Stimulated activated naive CD8-positive, alpha-beta T cell treated with anti-CD3 and anti-CD28 coated beads, Interleukin-15, Interleukin-2, amounts not matched to agents 100 ng/mL and 50 ng/mL, for 24 hours (primary cell): ENCODE results near the gene ATXN7.

ENCODE experiments used
- H3K27ac Mint-ChIP-seq: one replicate; pipeline ENCODE4 v1.8.0; 2021; ENCODE audit warnings: mild to moderate bottlenecking, mixed read lengths
- H3K27me3 Mint-ChIP-seq: one replicate; pipeline ENCODE4 v1.8.0; 2021; ENCODE audit warnings: mixed read lengths
- H3K36me3 Mint-ChIP-seq: one replicate; pipeline ENCODE4 v1.8.0; 2021; ENCODE audit warnings: low read depth, mixed read lengths
- H3K4me1 Mint-ChIP-seq: one replicate; pipeline ENCODE4 v1.8.0; 2021; ENCODE audit warnings: low read depth, mixed read lengths
- H3K4me3 Mint-ChIP-seq: one replicate; pipeline ENCODE4 v1.8.0; 2021; ENCODE audit warnings: mild to moderate bottlenecking, mixed read lengths
- H3K9me3 Mint-ChIP-seq: one replicate; pipeline ENCODE4 v1.8.0; 2021; ENCODE audit warnings: mixed read lengths

ATXN7 gene

GRCh38 chr3:63967675-63968611 is 104.3 kb downstream of the ATXN7 start:
- H3K27ac Mint-ChIP-seq, result peak overlapping the region; percentile 92
- H3K27me3 Mint-ChIP-seq, result no peaks in the 10 kb centered on the region
- H3K4me3 Mint-ChIP-seq, result peak overlapping the region; percentile 77
- no peaks in the 10 kb centered on the region for H3K36me3 Mint-ChIP-seq
- H3K4me1 Mint-ChIP-seq, result peaks cover 86% of the 10 kb centered on the region
- H3K9me3 Mint-ChIP-seq, result no peaks in the 10 kb centered on the region

GRCh38 chr3:63968612-63969350 is 105.1 kb downstream of the ATXN7 start:
- H3K36me3 Mint-ChIP-seq, result peaks cover 8% of the 10 kb centered on the region
- peak overlapping the region; percentile 77 for H3K4me3 Mint-ChIP-seq
- no peaks in the 10 kb centered on the region for H3K9me3 Mint-ChIP-seq
- H3K27me3 Mint-ChIP-seq, result no peaks in the 10 kb centered on the region
- peaks cover 94% of the 10 kb centered on the region for H3K4me1 Mint-ChIP-seq
- H3K27ac Mint-ChIP-seq, result peak overlapping the region; percentile 92

DNA sequence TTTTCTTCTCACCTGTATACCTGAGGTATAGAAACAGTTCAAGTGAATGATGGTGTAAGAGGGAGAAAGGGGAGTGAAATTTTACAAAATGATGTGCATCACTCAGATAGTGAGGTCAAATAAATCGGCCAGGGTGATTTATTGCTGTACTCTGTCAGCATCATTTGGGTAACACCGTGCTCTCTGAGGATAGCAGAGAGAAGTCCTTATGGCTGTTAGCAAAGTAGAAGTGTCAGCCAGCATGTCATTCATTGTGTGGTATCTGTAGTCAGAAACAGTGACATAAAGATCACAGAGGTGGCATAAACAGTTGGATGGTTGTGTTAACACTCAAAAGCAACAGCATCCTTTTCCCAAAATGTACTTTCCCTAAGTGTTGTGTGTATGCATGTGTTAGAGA is 106.2 kb downstream of the ATXN7 start:
- Mint-ChIP-seq H3K9me3 (no peaks in the 10 kb centered on the region), H3K4me3 (peak overlapping the region; percentile 77), H3K4me1 (peaks cover 97% of the 10 kb centered on the region), H3K27ac (peak overlapping the region; percentile 92), H3K36me3 (peaks cover 19% of the 10 kb centered on the region), H3K27me3 (no peaks in the 10 kb centered on the region)

- Mint-ChIP-seq H3K9me3 (no peaks in the 10 kb centered on the region), H3K4me1 (peaks cover 100% of the 10 kb centered on the region), H3K4me3 (peak overlapping the region; percentile 77), H3K27me3 (no peaks in the 10 kb centered on the region), H3K27ac (peak overlapping the region; percentile 92), H3K36me3 (peaks cover 20% of the 10 kb centered on the region)
Measured at GRCh38 chr3:63970631-63971475, 107.2 kb downstream of the ATXN7 start.

- peak overlapping the region; percentile 89 for H3K27ac Mint-ChIP-seq
- no peaks in the 10 kb centered on the region for H3K27me3 Mint-ChIP-seq
- H3K4me3 Mint-ChIP-seq, result peak overlapping the region; percentile 45
- peaks cover 20% of the 10 kb centered on the region for H3K36me3 Mint-ChIP-seq
- peaks cover 100% of the 10 kb centered on the region for H3K4me1 Mint-ChIP-seq
- no peaks in the 10 kb centered on the region for H3K9me3 Mint-ChIP-seq
Measured at GRCh38 chr3:63972196-63972595, 108.5 kb downstream of the ATXN7 start.

DNA sequence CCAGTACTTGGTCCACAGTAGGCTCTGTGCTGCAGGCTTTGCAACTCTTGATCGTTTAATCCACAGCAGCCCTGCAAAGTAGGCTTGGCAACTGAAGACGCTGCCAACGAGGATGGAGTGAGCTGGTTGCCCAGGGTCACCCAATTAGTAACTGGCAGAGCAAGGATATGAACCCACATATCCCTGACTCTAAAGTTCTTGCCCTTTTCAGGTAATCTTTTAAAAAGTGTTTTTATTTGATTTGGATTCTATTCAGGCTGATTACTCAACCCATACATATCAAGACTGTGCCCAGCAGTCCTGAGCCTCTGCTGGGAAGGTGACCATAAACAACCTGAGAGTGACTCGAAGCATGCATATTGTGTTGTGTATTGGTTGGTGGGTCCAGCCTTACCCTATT is 109.3 kb downstream of the ATXN7 start:
- Mint-ChIP-seq H3K4me3 (no peak overlapping the region), H3K27ac (peak overlapping the region; percentile 89), H3K27me3 (no peaks in the 10 kb centered on the region), H3K36me3 (peaks cover 20% of the 10 kb centered on the region), H3K4me1 (peaks cover 100% of the 10 kb centered on the region), H3K9me3 (no peaks in the 10 kb centered on the region)

- peaks cover 20% of the 10 kb centered on the region for H3K36me3 Mint-ChIP-seq
- peaks cover 100% of the 10 kb centered on the region for H3K4me1 Mint-ChIP-seq
- no peak overlapping the region for H3K4me3 Mint-ChIP-seq
- H3K27me3 Mint-ChIP-seq, result no peaks in the 10 kb centered on the region
- H3K9me3 Mint-ChIP-seq, result no peaks in the 10 kb centered on the region
- H3K27ac Mint-ChIP-seq, result peak overlapping the region; percentile 89
Measured at GRCh38 chr3:63973406-63973805, 109.7 kb downstream of the ATXN7 start.

DNA sequence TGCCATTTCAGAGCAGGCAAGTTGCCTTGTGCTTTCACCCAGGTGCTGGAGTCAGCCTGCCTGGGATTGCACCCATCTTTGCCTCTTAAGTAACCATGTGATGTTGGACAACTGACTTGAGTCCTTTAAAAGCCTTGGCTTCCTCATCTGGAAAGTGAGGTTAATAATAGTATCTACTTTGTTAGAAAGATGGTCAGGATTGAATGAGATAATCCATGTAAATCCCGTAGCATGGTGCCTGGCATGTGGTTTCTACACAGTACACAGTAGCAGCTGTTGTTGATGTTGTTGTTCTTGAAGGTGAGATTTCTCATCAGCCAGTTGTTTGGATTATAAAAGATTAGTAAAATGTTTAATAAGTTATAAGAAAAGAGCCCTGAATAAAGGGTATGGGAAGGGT is 110.8 kb downstream of the ATXN7 start:
- Mint-ChIP-seq H3K36me3 (peaks cover 20% of the 10 kb centered on the region), H3K4me3 (no peak overlapping the region), H3K27ac (no peak overlapping the region)

GRCh38 chr3:63975723-63976122 is 112.1 kb downstream of the ATXN7 start:
- Mint-ChIP-seq H3K27ac (peak overlapping the region; percentile 78), H3K4me3 (peak overlapping the region; percentile 14), H3K36me3 (peaks cover 30% of the 10 kb centered on the region), H3K27me3 (no peaks in the 10 kb centered on the region), H3K9me3 (no peaks in the 10 kb centered on the region), H3K4me1 (peaks cover 100% of the 10 kb centered on the region)

More for the DNA sequence above, 110.8 kb downstream of the ATXN7 start:
- Mint-ChIP-seq H3K27me3 (no peaks in the 10 kb centered on the region), H3K4me1 (peaks cover 100% of the 10 kb centered on the region), H3K9me3 (no peaks in the 10 kb centered on the region)

DNA sequence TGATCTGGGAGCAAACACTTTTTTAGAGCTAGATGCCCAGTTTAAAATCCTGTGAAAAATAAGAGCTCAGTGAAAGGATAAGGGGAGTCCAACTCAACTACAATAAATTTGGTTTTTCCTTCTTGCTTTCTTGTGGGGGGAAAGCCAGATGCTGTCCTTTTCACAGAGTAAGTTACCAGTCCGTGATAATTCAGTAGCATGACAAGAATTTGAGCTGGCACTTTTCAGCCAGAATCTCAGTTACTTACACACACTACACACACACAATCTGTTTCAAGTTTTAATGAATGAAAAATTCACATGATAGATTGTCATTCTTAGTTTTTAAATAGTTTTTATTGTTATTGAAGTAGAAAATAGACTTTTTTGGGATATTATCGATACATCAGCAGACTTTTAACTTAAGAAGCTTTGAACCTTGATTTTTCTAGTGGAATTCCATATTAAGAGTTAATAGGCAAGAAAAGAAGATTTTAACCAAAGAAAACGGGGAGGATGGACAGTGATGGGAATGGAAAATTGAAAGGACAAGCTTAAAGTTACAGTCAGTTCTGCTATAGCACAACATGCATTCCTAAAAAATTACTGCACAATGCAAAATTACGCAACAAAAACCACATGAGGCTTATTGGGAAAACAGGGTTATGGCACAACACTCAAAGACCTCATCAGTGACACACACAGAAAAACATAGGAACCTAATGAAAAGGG is 112.6 kb downstream of the ATXN7 start:
- no peaks in the 10 kb centered on the region for H3K9me3 Mint-ChIP-seq
- H3K4me1 Mint-ChIP-seq, result peaks cover 100% of the 10 kb centered on the region
- H3K36me3 Mint-ChIP-seq, result peaks cover 36% of the 10 kb centered on the region
- peak overlapping the region; percentile 24 for H3K4me3 Mint-ChIP-seq
- H3K27ac Mint-ChIP-seq, result peak overlapping the region; percentile 78
- H3K27me3 Mint-ChIP-seq, result no peaks in the 10 kb centered on the region

- Mint-ChIP-seq H3K4me1 (peaks cover 100% of the 10 kb centered on the region), H3K27ac (peak overlapping the region; percentile 72), H3K36me3 (peaks cover 41% of the 10 kb centered on the region), H3K4me3 (peak overlapping the region; percentile 24), H3K27me3 (no peaks in the 10 kb centered on the region), H3K9me3 (no peaks in the 10 kb centered on the region)
Measured at GRCh38 chr3:63976872-63977200, 113.2 kb downstream of the ATXN7 start.

DNA sequence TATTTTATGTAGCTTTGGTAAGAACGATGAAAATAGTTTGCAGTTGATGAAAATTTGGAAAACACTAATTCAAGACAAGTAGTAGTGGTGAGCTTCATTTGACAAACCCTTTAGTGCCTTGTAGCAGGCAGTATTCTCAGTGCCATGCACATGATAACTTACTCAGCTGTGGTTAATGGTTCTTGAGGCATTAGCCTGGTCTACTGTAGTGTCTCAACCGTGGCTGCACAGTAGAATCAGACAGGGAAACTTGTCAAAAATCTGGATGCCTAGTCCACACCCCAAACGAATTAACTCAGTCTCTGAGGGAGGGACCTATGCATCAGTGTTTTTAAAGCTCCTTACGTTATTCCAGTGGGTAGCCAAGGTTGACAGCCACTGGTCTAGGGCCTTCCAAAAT is 114.2 kb downstream of the ATXN7 start:
- Mint-ChIP-seq H3K4me3 (no peak overlapping the region), H3K9me3 (no peaks in the 10 kb centered on the region), H3K36me3 (peaks cover 52% of the 10 kb centered on the region), H3K4me1 (peaks cover 97% of the 10 kb centered on the region), H3K27me3 (no peaks in the 10 kb centered on the region), H3K27ac (peak overlapping the region; percentile 88)

- peak overlapping the region; percentile 79 for H3K4me3 Mint-ChIP-seq
- H3K36me3 Mint-ChIP-seq, result peaks cover 50% of the 10 kb centered on the region
Measured at GRCh38 chr3:63979093-63979885, 115.6 kb downstream of the ATXN7 start.

More at GRCh38 chr3:63979093-63979885, 115.6 kb downstream of the ATXN7 start:
- peaks cover 88% of the 10 kb centered on the region for H3K4me1 Mint-ChIP-seq
- no peaks in the 10 kb centered on the region for H3K9me3 Mint-ChIP-seq
- peak overlapping the region; percentile 93 for H3K27ac Mint-ChIP-seq
- H3K27me3 Mint-ChIP-seq, result no peaks in the 10 kb centered on the region
